IPS-15b (cell line): ENCODE data around the gene NANOG.
A peak's percentile ranks its signal among the peaks of the same experiment; 100 is the strongest.
"Not testable (repeated sequence)": the region's sequence is repeated elsewhere in the genome, so short reads cannot be mapped to it uniquely, and the experiment has no call there.

Experiments
- H3K27me3 ChIP-seq: one replicate; pipeline ENCODE4 v1.6.1; 2013; ENCODE audit warnings: low read length; ENCODE audit not compliant: control insufficient read depth, insufficient read depth
- H3K36me3 ChIP-seq: one replicate; pipeline ENCODE4 v1.6.1; 2013; ENCODE audit warnings: low read length; ENCODE audit not compliant: control insufficient read depth, insufficient read depth
- H3K4me1 ChIP-seq: one replicate; pipeline ENCODE4 v1.6.1; 2013; ENCODE audit warnings: mild to moderate bottlenecking, low read length; ENCODE audit not compliant: control insufficient read depth, insufficient read depth
- H3K4me3 ChIP-seq: one replicate; pipeline ENCODE4 v1.5.1; 2013; ENCODE audit warnings: low read depth, low read length
- H3K9ac ChIP-seq: one replicate; pipeline ENCODE4 v1.6.1; 2013; ENCODE audit warnings: low read depth, mild to moderate bottlenecking, low read length
- H3K9me3 ChIP-seq: one replicate; pipeline ENCODE4 v1.6.1; 2013; ENCODE audit warnings: mild to moderate bottlenecking, low read length; ENCODE audit not compliant: control insufficient read depth, insufficient read depth

NANOG gene

DNA sequence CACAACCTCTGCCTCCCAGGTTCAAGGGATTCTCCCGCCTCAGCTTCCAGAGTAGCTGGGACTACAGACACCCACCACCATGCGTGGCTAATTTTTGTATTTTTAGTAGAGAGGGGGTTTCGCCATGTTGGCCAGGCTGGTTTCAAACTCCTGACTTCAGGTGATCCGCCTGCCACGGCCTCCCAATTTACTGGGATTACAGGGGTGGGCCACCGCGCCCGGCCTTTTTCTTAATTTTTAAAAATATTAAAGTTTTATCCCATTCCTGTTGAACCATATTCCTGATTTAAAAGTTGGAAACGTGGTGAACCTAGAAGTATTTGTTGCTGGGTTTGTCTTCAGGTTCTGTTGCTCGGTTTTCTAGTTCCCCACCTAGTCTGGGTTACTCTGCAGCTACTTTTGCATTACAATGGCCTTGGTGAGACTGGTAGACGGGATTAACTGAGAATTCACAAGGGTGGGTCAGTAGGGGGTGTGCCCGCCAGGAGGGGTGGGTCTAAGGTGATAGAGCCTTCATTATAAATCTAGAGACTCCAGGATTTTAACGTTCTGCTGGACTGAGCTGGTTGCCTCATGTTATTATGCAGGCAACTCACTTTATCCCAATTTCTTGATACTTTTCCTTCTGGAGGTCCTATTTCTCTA, at the start of gene NANOG:
Gene NANOG, plus strand, starts transcription at position 519 of the 645 bp plus-strand sequence. CDS start 213 bp downstream, outside the sequence.
- Histone ChIP-seq H3K4me3 (peak within 1 kb of the TSS; percentile 69), H3K9ac (peak within 1 kb of the TSS; percentile 2)

GRCh38 chr12:7747246-7747645, 42.0 kb upstream of the NANOG start, which contains the start of gene CLEC4C:
TSS of gene CLEC4C (minus strand) at chr12:7747375. CDS start at chr12:7747348, 27 bp downstream.
- H3K4me3 ChIP-seq, result no peak within 1 kb of the TSS

More for the DNA sequence above, at the start of gene NANOG:
- H3K27me3 ChIP-seq, H3K36me3 ChIP-seq, H3K9me3 ChIP-seq: not testable (repeated sequence)
- H3K4me1 ChIP-seq, result peaks cover 23% of the 10 kb centered on the region

DNA sequence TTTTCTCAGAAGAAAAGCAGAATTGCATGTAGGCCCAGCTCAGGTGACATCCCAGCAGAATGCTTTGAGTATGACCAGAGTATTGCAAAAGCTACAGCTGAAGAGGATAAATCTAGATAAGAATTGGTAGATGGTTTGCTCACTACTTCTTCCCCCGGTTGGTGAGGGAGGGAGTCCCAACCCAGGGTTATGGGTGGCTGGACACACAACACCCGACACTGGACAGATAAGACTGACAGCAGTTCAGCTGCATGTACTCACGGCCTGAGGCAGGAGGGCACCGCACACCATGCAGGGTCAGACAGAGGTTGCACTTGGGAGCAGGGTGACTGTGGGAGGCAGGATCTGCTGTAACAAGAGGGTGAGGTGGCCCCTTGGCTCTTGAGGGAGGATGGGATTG, 40.4 kb upstream of the NANOG start:
- Histone ChIP-seq H3K36me3 (no peaks in the 10 kb centered on the region), H3K4me3 (no peak overlapping the region), H3K4me1 (no peaks in the 10 kb centered on the region), H3K9ac (no peak overlapping the region), H3K9me3 (no peaks in the 10 kb centered on the region), H3K27me3 (no peaks in the 10 kb centered on the region)

More at GRCh38 chr12:7747246-7747645, 42.0 kb upstream of the NANOG start, which contains the start of gene CLEC4C:
- Histone ChIP-seq H3K9me3 (no peaks in the 10 kb centered on the region), H3K9ac (no peak within 1 kb of the TSS), H3K27me3 (no peaks in the 10 kb centered on the region), H3K4me1 (no peaks in the 10 kb centered on the region), H3K36me3 (no peaks in the 10 kb centered on the region)

GRCh38 chr12:7749442-7749841, 39.8 kb upstream of the NANOG start:
- no peak overlapping the region for H3K4me3 ChIP-seq
- no peaks in the 10 kb centered on the region for H3K4me1 ChIP-seq
- no peaks in the 10 kb centered on the region for H3K36me3 ChIP-seq
- H3K9ac ChIP-seq, result no peak overlapping the region
- H3K9me3 ChIP-seq, result no peaks in the 10 kb centered on the region
- H3K27me3 ChIP-seq, result no peaks in the 10 kb centered on the region

DNA sequence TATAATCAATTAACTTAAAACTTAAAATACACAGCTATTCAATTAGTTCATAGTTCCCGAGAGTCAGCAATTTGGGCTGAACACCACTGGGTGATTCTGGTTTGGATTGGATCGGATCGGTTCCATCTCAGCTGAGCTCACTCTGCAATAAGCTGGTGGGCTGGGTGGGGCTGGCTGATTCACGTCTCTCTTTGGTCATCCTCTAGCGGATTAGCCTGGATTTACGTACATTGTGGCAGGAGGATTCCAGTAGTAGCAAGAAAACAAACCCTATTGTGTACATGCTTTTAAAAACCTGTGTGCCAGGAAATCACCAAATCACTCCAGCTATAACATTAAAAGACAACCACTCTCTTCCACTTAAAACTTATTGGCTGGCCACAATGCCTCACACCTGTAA, 38.9 kb upstream of the NANOG start:
- Histone ChIP-seq H3K27me3 (no peaks in the 10 kb centered on the region), H3K9me3 (no peaks in the 10 kb centered on the region), H3K4me1 (no peaks in the 10 kb centered on the region), H3K9ac (no peak overlapping the region), H3K36me3 (no peaks in the 10 kb centered on the region), H3K4me3 (no peak overlapping the region)

- Histone ChIP-seq H3K9ac (no peak overlapping the region), H3K9me3 (no peaks in the 10 kb centered on the region), H3K27me3 (no peaks in the 10 kb centered on the region), H3K4me3 (no peak overlapping the region), H3K36me3 (no peaks in the 10 kb centered on the region), H3K4me1 (no peaks in the 10 kb centered on the region)
Measured at GRCh38 chr12:7751394-7751793, 37.8 kb upstream of the NANOG start.

GRCh38 chr12:7751941-7752922, 37.0 kb upstream of the NANOG start:
- not testable (repeated sequence) for H3K4me3 ChIP-seq, H3K9ac ChIP-seq, H3K4me1 ChIP-seq, H3K9me3 ChIP-seq, H3K36me3 ChIP-seq, H3K27me3 ChIP-seq

DNA sequence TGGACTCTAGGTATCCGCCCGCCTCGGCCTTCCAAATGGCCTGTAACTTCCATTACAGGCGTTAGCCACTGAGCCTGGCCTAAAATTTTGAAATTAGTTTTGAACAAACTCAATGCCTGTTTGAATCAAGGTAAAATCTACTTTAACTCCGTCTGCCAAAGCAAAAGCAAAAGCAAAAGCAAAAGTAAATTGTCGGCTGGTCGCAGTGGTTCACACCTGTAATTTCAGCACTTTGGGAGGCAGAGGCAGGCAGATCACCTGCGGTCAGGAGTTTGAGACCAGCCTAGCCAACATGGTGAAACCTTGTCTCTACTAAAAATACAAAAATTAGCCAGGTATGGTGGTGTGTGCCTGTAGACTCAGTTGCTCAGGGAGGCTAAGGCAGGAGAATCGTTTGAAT, 33.5 kb upstream of the NANOG start:
- H3K36me3 ChIP-seq, H3K9ac ChIP-seq, H3K9me3 ChIP-seq, H3K4me1 ChIP-seq, H3K27me3 ChIP-seq, H3K4me3 ChIP-seq: not testable (repeated sequence)

DNA sequence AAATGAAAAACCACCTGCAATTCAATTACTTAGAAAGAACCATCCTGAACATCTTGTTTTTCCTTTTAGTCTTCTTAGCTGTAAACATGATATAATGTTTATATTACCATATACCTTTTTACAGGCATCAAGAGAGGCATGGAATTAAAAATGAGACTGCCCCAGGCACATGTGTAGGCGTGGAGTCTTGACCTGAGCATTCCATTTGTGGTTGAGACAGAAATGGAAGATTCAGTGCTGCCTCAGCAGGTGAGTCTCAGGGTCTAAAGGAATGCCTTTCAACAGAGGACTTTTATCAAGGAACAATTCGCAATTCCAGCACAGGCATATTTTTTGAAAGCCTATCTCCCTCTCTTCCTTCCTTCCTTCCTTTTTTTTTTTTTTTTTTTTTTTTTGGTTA, 32.2 kb upstream of the NANOG start:
- H3K4me3 ChIP-seq, result no peak overlapping the region

GRCh38 chr12:7758766-7759140, 30.4 kb upstream of the NANOG start:
- Histone ChIP-seq H3K36me3 (no peaks in the 10 kb centered on the region), H3K9me3 (no peaks in the 10 kb centered on the region), H3K27me3 (no peaks in the 10 kb centered on the region), H3K9ac (no peak overlapping the region), H3K4me1 (peaks cover 10% of the 10 kb centered on the region), H3K4me3 (no peak overlapping the region)

More for the DNA sequence above, 32.2 kb upstream of the NANOG start:
- H3K9ac ChIP-seq, result no peak overlapping the region
- peaks cover 7% of the 10 kb centered on the region for H3K4me1 ChIP-seq
- H3K9me3 ChIP-seq, result no peaks in the 10 kb centered on the region
- H3K27me3 ChIP-seq, result no peaks in the 10 kb centered on the region
- no peaks in the 10 kb centered on the region for H3K36me3 ChIP-seq

DNA sequence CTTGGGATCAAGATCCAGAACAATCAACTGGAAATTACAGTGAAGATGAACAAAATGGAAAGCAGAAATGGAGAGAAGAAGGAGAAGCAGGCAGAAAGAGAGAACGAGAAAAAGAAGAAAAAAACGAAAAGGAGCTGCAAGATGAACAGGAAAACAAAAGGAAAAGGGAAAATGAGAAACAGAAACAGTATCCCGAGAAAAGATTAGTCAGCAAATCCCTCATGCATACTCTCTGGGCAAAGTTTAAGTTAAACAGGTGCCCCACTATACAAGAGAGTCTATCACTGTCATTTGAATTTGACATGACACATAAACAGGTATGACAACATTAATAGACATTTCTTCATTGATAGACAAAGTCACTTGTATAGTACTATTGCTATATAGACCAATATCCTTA, 19.2 kb upstream of the NANOG start:
- no peaks in the 10 kb centered on the region for H3K9me3 ChIP-seq
- H3K27me3 ChIP-seq, result no peaks in the 10 kb centered on the region
- no peak overlapping the region for H3K9ac ChIP-seq
- H3K4me3 ChIP-seq, result no peak overlapping the region
- H3K36me3 ChIP-seq, result no peaks in the 10 kb centered on the region
- H3K4me1 ChIP-seq, result no peaks in the 10 kb centered on the region

- H3K27me3 ChIP-seq, result no peaks in the 10 kb centered on the region
Measured at GRCh38 chr12:7781274-7781673, 7.9 kb upstream of the NANOG start.

More at GRCh38 chr12:7781274-7781673, 7.9 kb upstream of the NANOG start:
- H3K9ac ChIP-seq, result no peak overlapping the region
- no peaks in the 10 kb centered on the region for H3K9me3 ChIP-seq
- H3K4me3 ChIP-seq, result no peak overlapping the region
- no peaks in the 10 kb centered on the region for H3K36me3 ChIP-seq
- peaks cover 7% of the 10 kb centered on the region for H3K4me1 ChIP-seq
